HEK293 (cell line): ENCODE results near the gene RTBDN.

Source experiments
- CTCF ChIA-PET: fragments of 350-600 bp; formaldehyde crosslinking; extraction: SDS; loops from one replicate; lab custom pipeline; 2021; ENCODE audit warnings: antibody characterized with exemption; lab: Yijun Ruan, JAX
- POLR2A ChIA-PET: fragments of 300-600 bp; formaldehyde crosslinking; extraction: SDS; loops from one replicate; lab custom pipeline; 2020; ENCODE audit warnings: antibody characterized with exemption, inconsistent platforms; lab: Yijun Ruan, JAX
- H3K27ac ChIP-seq: fragments of 200-500 bp; sonication (Bioruptor generic); 2 replicates; pipeline ENCODE4 v1.5.1; 2014; ENCODE audit warnings: low read depth, low read length, control low read depth, inconsistent platforms; ENCODE audit errors: extremely low read depth
- H3K36me3 ChIP-seq, 2 experiments: fragments of 200-500 bp in 1 of 2; sonication (Bioruptor generic) in 1 of 2; 1 replicate in 1 of 2; 2 replicates in 1 of 2; pipeline ENCODE4 v1.5.1; 2014 to 2017; ENCODE audit warnings: inconsistent platforms in 2 of 2, low read length in 2 of 2; ENCODE audit not compliant: control insufficient read depth in 2 of 2, insufficient read depth in 1 of 2
- H3K4me1 ChIP-seq: fragments of 200-500 bp; sonication (Bioruptor generic); 2 replicates; pipeline ENCODE4 v1.5.1; 2014; ENCODE audit warnings: mild to moderate bottlenecking, low read length, inconsistent platforms; ENCODE audit not compliant: control insufficient read depth, insufficient read depth
- H3K4me3 ChIP-seq: 2 replicates; pipeline ENCODE4 v1.5.1; 2011; ENCODE audit warnings: low read depth, mild to moderate bottlenecking, control low read depth, low read length, moderate library complexity
- H3K9me3 ChIP-seq: fragments of 200-500 bp; sonication (Bioruptor generic); 2 replicates; pipeline ENCODE4 v1.5.1; 2014; ENCODE audit warnings: low read depth, low read length, inconsistent platforms; ENCODE audit not compliant: control insufficient read depth, insufficient read depth
- GLI4 ChIP-seq: fragments of 450-650 bp; formaldehyde crosslinking; IDR thresholded peaks from 2 replicates; pipeline ENCODE4 v1.5.1; 2016; ENCODE audit warnings: missing biosample characterization, missing genetic modification characterization
- GLIS1 ChIP-seq: fragments of 450-650 bp; formaldehyde crosslinking; IDR thresholded peaks from 2 replicates; pipeline ENCODE4 v1.5.1; 2016; ENCODE audit warnings: missing biosample characterization, missing genetic modification characterization
- HIC1 ChIP-seq: fragments of 450-650 bp; formaldehyde crosslinking; IDR thresholded peaks from 2 replicates; pipeline ENCODE4 v1.5.1; 2016; ENCODE audit warnings: missing biosample characterization, missing genetic modification characterization
- HOXC10 ChIP-seq: sonication (generic); formaldehyde crosslinking; IDR thresholded peaks from 2 replicates; pipeline ENCODE4 v1.8.1; 2023; ENCODE audit warnings: mild to moderate bottlenecking, missing genetic modification reagents
- KLF7 ChIP-seq: fragments of 450-650 bp; formaldehyde crosslinking; IDR thresholded peaks from 2 replicates; pipeline ENCODE4 v1.5.1; 2016; ENCODE audit warnings: missing biosample characterization, missing genetic modification characterization, borderline replicate concordance
- PATZ1 ChIP-seq: fragments of 450-650 bp; formaldehyde crosslinking; IDR thresholded peaks from 2 replicates; pipeline ENCODE4 v1.5.1; 2016; ENCODE audit warnings: missing biosample characterization, missing genetic modification characterization
- SCRT1 ChIP-seq: fragments of 450-650 bp; formaldehyde crosslinking; IDR thresholded peaks from 2 replicates; pipeline ENCODE4 v1.5.1; 2016; ENCODE audit warnings: missing biosample characterization, missing genetic modification characterization, borderline replicate concordance
- WT1 ChIP-seq: fragments of 450-650 bp; formaldehyde crosslinking; IDR thresholded peaks from 2 replicates; pipeline ENCODE4 v1.5.1; 2016; ENCODE audit warnings: missing biosample characterization, missing genetic modification characterization
- ZBTB10 ChIP-seq: fragments of 450-650 bp; formaldehyde crosslinking; IDR thresholded peaks from 2 replicates; pipeline ENCODE4 v1.5.1; 2016; ENCODE audit warnings: missing biosample characterization, missing genetic modification characterization
- ZBTB17 ChIP-seq: fragments of 450-650 bp; formaldehyde crosslinking; IDR thresholded peaks from 2 replicates; pipeline ENCODE4 v1.5.1; 2016; ENCODE audit warnings: missing biosample characterization, missing genetic modification characterization
- ZFHX2 ChIP-seq: fragments of 450-650 bp; formaldehyde crosslinking; conservative IDR thresholded peaks from 2 replicates; pipeline ENCODE4 v1.5.1; 2016; ENCODE audit warnings: missing biosample characterization, missing genetic modification characterization
- ZNF10 ChIP-seq: fragments of 450-650 bp; formaldehyde crosslinking; IDR thresholded peaks from 2 replicates; pipeline ENCODE4 v1.5.1; 2017; ENCODE audit warnings: missing biosample characterization, missing genetic modification characterization
- ZNF140 ChIP-seq: fragments of 450-650 bp; formaldehyde crosslinking; IDR thresholded peaks from 2 replicates; pipeline ENCODE4 v1.5.1; 2016; ENCODE audit warnings: missing biosample characterization, missing genetic modification characterization
- ZNF148 ChIP-seq: fragments of 450-650 bp; formaldehyde crosslinking; IDR thresholded peaks from 2 replicates; pipeline ENCODE4 v1.5.0; 2017; ENCODE audit warnings: missing biosample characterization, missing genetic modification characterization, borderline replicate concordance
- ZNF2 ChIP-seq: fragments of 450-650 bp; formaldehyde crosslinking; IDR thresholded peaks from 2 replicates; pipeline ENCODE4 v1.5.1; 2016; ENCODE audit warnings: missing biosample characterization, missing genetic modification characterization
- ZNF221 ChIP-seq: fragments of 450-650 bp; formaldehyde crosslinking; IDR thresholded peaks from 2 replicates; pipeline ENCODE4 v1.5.1; 2017; ENCODE audit warnings: missing biosample characterization, missing genetic modification characterization, borderline replicate concordance
- ZNF274 ChIP-seq, 2 experiments: fragments of 200-500 bp in 1 of 2; fragments of 450-650 bp in 1 of 2; sonication (Bioruptor generic) in 1 of 2; formaldehyde crosslinking in 1 of 2; IDR thresholded peaks; 2 replicates each; pipeline versions ENCODE4 v1.5.1 to v1.6.1; 2014 to 2016; ENCODE audit warnings: borderline replicate concordance in 1 of 2, inconsistent platforms in 1 of 2, low read length in 1 of 2, missing biosample characterization in 1 of 2, missing genetic modification characterization in 1 of 2
- ZNF280C ChIP-seq: fragments of 450-650 bp; formaldehyde crosslinking; IDR thresholded peaks from 2 replicates; pipeline ENCODE4 v1.5.1; 2016; ENCODE audit warnings: missing biosample characterization, missing genetic modification characterization
- ZNF501 ChIP-seq: fragments of 450-650 bp; formaldehyde crosslinking; IDR thresholded peaks from 2 replicates; pipeline ENCODE4 v1.5.1; 2016; ENCODE audit warnings: missing biosample characterization, missing genetic modification characterization
- ZNF521 ChIP-seq: fragments of 450-650 bp; formaldehyde crosslinking; IDR thresholded peaks from 2 replicates; pipeline ENCODE4 v1.5.1; 2017; ENCODE audit warnings: missing biosample characterization, mild to moderate bottlenecking, missing genetic modification characterization
- ZNF621 ChIP-seq: fragments of 450-650 bp; formaldehyde crosslinking; IDR thresholded peaks from 2 replicates; pipeline ENCODE4 v1.5.1; 2017; ENCODE audit warnings: missing biosample characterization, missing genetic modification characterization
- ZNF658 ChIP-seq: fragments of 450-650 bp; formaldehyde crosslinking; IDR thresholded peaks from 2 replicates; pipeline ENCODE4; 2016; ENCODE audit warnings: missing biosample characterization, missing genetic modification characterization

Gene RTBDN

GRCh38 chr19:12789904-12790619 is 44.3 kb downstream of the RTBDN start (continued):
- TF ChIP-seq ZNF148 (tag by site-specific recombination): no peak
- TF ChIP-seq GLI4 (tag by site-specific recombination): no peak
- peak; percentile 89 for TF ChIP-seq GLIS1 (tag by site-specific recombination)
- TF ChIP-seq HIC1 (tag by site-specific recombination): peak; percentile 62; the same call in 1 of the 2 replicates
- peak; percentile 67 for TF ChIP-seq ZNF501 (tag by site-specific recombination)
- no peak for TF ChIP-seq ZNF658 (tag by site-specific recombination)
- TF ChIP-seq ZNF280C: no peak
- no peak for TF ChIP-seq ZNF521
- TF ChIP-seq ZFHX2 (tag by site-specific recombination): peak; percentile 76
- peak; percentile 98 for TF ChIP-seq PATZ1 (tag by site-specific recombination)
- TF ChIP-seq ZNF140 (tag by site-specific recombination): no peak
- peak; percentile 89 for TF ChIP-seq ZNF2
- TF ChIP-seq ZNF621 (tag by site-specific recombination): no peak

- Histone ChIP-seq H3K9me3 (no peaks in the 10 kb centered on the region), H3K4me3 (peak overlapping the region; percentile 30), H3K4me1 (peaks cover 21% of the 10 kb centered on the region), H3K36me3 (no peaks in the 10 kb centered on the region; a peak in 1 of 3 replicates), H3K27ac (peak overlapping the region; percentile 20)
- ChIA-PET POLR2A (interaction anchor here (0.7 to 1.2 kb wide), 2 partner anchors 12 to 216 kb away, joined by 3 to 4 read pairs; no protein-coding TSS in a partner anchor), CTCF (interaction anchor here (0.7 to 3.4 kb wide), 5 partner anchors 12 to 37 kb away, joined by 4 to 20 read pairs (median 11); no protein-coding TSS in a partner anchor)
- TF ChIP-seq HOXC10 (CRISPR knock-in tag) (no peak), WT1 (tag by site-specific recombination) (no peak), ZBTB10 (0 out of 2 replicates have a peak, but pooled peaks have one; percentile 39), SCRT1 (tag by site-specific recombination) (no peak), ZNF10 (no peak), ZFHX2 (tag by site-specific recombination) (peak; percentile 11), ZBTB17 (tag by site-specific recombination) (0 out of 2 replicates have a peak, but pooled peaks have one; percentile 9), KLF7 (tag by site-specific recombination) (no peak), ZNF274 (IDR thresholded peaks at IDR 0.05; ENCODE audit: low read length) (no peak), ZNF274 (tag by site-specific recombination; IDR thresholded peaks at IDR 0.05; ENCODE audit: borderline replicate concordance) (no peak), ZNF221 (no peak)
Observed at GRCh38 chr19:12789098-12789903, 45.1 kb downstream of the RTBDN start.
